ENCODE measurements around the gene BOD1L1. TPM values are rescaled to one million over a fixed set of nuclear protein-coding genes. Genes with fewer than 3 reads are reported as not detected.
"Not testable (repeated sequence)": the region's sequence is repeated elsewhere in the genome, so short reads cannot be mapped to it uniquely, and the experiment has no call there.

Gene BOD1L1
- total and polyA plus RNA-seq, 9 donors, result 21.2 to 41.6 (median 38.3) TPM

DNA sequence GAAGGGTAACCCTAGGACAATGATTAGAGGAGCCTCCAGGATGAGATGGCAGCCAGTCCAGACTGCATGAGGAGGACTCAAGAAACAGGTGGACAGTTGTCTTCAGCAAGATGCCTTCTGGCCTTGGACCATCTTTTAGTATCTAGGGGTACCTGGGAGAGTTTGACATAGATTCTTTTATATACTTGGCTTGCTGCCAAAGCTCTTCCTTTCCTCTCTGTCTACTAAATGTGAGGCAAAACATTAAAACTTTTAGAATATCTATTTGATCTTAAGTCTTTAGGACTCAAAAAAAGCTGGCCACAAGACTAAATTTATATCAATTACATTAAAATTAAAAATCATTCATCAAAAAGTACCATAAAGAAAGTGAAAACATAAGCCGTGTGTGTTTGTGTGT lies 64.6 kb downstream of the BOD1L1 start:
- H3K36me3 ChIP-seq, result no peaks in the 10 kb centered on the region
- no peak overlapping the region for H3K27ac ChIP-seq
- H3K4me3 ChIP-seq, result no peak overlapping the region
- intact Hi-C loops (cut with DNase I), result no loop called here
- H3K4me1 ChIP-seq (ENCODE audit: insufficient read depth), result no peaks in the 10 kb centered on the region
- H3K9me3 ChIP-seq, result no peaks in the 10 kb centered on the region
- WGBS, 3 donors, result 84 to 91% (median 87%) methylated on average over 1 of the region's 1 CpG
- TF ChIP-seq EP300 (IDR thresholded peaks at IDR 0.05) (no peak), POLR2A (IDR thresholded peaks at IDR 0.05) (no peak)
- TF ChIP-seq, protein P1, sequence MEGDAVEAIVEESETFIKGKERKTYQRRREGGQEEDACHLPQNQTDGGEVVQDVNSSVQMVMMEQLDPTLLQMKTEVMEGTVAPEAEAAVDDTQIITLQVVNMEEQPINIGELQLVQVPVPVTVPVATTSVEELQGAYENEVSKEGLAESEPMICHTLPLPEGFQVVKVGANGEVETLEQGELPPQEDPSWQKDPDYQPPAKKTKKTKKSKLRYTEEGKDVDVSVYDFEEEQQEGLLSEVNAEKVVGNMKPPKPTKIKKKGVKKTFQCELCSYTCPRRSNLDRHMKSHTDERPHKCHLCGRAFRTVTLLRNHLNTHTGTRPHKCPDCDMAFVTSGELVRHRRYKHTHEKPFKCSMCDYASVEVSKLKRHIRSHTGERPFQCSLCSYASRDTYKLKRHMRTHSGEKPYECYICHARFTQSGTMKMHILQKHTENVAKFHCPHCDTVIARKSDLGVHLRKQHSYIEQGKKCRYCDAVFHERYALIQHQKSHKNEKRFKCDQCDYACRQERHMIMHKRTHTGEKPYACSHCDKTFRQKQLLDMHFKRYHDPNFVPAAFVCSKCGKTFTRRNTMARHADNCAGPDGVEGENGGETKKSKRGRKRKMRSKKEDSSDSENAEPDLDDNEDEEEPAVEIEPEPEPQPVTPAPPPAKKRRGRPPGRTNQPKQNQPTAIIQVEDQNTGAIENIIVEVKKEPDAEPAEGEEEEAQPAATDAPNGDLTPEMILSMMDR (IDR thresholded peaks at IDR 0.05), result no peak
- no peak for DNase-seq
- H3K27me3 ChIP-seq, result no peaks in the 10 kb centered on the region

DNA sequence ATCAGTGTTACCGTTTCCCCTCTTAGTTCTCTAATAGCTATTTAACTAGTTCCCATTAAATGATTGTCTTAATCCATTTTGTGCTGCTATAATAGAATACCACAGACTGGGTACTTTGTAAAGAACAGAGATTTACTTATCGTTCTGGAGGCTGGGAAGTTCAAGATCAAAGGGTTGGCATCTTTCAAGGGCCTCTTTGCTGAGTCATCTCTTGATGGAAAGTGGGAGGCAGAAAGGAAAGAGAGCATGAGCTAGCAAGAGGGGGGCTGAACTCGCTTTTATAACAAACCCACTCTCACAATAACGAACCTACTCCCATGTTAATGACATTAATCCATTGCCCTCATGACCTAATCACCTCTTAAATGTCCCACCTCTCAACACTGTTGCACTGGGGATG lies 65.9 kb downstream of the BOD1L1 start:
- Histone ChIP-seq H3K4me1 (ENCODE audit: insufficient read depth) (no peaks in the 10 kb centered on the region), H3K36me3 (no peaks in the 10 kb centered on the region), H3K27ac (no peak overlapping the region), H3K4me3 (no peak overlapping the region), H3K27me3 (no peaks in the 10 kb centered on the region), H3K9me3 (no peaks in the 10 kb centered on the region)
- TF ChIP-seq POLR2A (IDR thresholded peaks at IDR 0.05), result no peak
- TF ChIP-seq, protein P1 (IDR thresholded peaks at IDR 0.05), result no peak
- no peak for TF ChIP-seq EP300 (IDR thresholded peaks at IDR 0.05)
- DNase-seq, result no peak
- 44 to 59% (median 48%) methylated on average over 4 of the region's 4 CpGs for WGBS, 3 donors
- intact Hi-C loops (cut with DNase I), result no loop called here

DNA sequence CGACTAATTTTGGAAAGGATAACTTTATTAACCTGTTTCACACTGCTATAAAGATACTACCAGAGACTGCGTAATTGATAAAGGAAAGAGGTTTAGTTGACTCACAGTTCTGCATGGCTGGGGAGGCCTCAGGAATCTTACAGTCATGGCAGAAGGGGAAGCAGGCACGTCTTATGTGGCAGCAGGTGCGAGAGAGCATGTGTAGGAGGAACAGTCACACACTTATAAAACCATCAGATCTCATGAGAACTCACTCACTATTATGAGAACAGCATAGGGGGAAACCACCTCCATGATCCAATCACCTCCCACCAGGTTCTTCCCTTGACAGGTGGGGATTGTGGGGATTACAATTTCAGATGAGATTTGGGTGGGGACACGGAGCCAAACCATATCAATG lies 67.4 kb downstream of the BOD1L1 start:
- H3K36me3 ChIP-seq; H3K27me3 ChIP-seq; DNase-seq; H3K27ac ChIP-seq; H3K4me3 ChIP-seq; H3K4me1 ChIP-seq (ENCODE audit: insufficient read depth); intact Hi-C loops (cut with DNase I); H3K9me3 ChIP-seq: not testable (repeated sequence)
- 59 to 65% (median 61%) methylated on average over 5 of the region's 5 CpGs for WGBS, 3 donors

DNA sequence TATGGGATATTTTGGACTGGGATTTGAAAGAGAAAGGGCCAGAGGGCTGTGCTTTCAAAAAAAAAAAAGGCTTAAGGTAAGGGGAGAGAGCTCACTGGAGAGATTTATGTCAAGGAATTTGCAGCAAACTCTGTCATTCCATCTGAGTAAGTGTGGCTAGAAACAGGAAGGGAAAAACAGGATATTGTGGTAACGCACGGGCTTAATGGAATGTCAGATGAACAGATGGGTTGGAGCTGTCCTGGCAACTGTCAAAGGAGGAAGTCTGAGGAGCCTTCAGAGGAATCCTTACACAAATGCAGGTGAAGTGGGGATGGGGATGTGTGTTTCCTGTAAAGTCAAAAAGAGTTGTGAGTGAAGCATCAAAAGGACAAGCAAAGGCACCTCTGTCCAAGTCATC lies 68.1 kb downstream of the BOD1L1 start:
- Histone ChIP-seq H3K27ac (no peak overlapping the region), H3K9me3 (no peaks in the 10 kb centered on the region), H3K4me3 (no peak overlapping the region), H3K36me3 (no peaks in the 10 kb centered on the region), H3K4me1 (ENCODE audit: insufficient read depth) (no peaks in the 10 kb centered on the region), H3K27me3 (no peaks in the 10 kb centered on the region)
- DNase-seq, result no peak
- intact Hi-C loops (cut with DNase I), result no loop called here
- 7 to 16% (median 7%) methylated on average over 2 of the region's 2 CpGs for WGBS, 3 donors
- TF ChIP-seq, protein P1 (IDR thresholded peaks at IDR 0.05), result no peak
- TF ChIP-seq EP300 (IDR thresholded peaks at IDR 0.05) (no peak), POLR2A (IDR thresholded peaks at IDR 0.05) (no peak)

DNA sequence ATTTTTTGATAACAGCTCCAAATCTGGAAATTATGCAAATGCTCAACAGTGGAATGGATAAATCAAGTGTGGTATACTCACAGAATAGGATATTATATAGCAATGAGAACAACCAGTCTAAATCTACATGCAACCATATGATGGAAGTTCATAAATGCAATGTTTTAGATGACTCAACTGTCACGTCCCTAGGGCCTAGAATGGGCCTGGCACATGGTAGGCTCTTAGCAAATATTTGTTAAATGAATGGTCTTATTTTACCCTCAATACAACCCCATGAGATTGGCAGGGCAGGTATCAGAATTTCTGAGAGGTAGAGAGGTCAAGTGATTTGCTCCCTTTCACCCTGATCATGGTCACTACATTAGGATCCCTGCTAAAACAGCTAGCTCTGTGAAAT lies 68.6 kb downstream of the BOD1L1 start:
- Histone ChIP-seq H3K27ac (no peak overlapping the region), H3K4me1 (ENCODE audit: insufficient read depth) (no peaks in the 10 kb centered on the region), H3K27me3 (no peaks in the 10 kb centered on the region), H3K9me3 (no peaks in the 10 kb centered on the region), H3K4me3 (no peak overlapping the region), H3K36me3 (no peaks in the 10 kb centered on the region)
- TF ChIP-seq POLR2A (IDR thresholded peaks at IDR 0.05) (no peak), EP300 (IDR thresholded peaks at IDR 0.05) (no peak)
- TF ChIP-seq, protein P1 (IDR thresholded peaks at IDR 0.05), result no peak
- no peak for DNase-seq
- intact Hi-C loops (cut with DNase I), result no loop called here
- WGBS, 3 donors, result 75 to 85% (median 81%) methylated on average over 1 of the region's 1 CpG

Data from ovary (tissue), 9 donors.